Stimulated activated memory B cell treated with anti-CD40 and anti-IgM and Interleukin-4, amounts not matched to agents 10 μg/mL and 1 μg/mL and 100 μg/mL, for 72 hours (primary cell): ENCODE results near the gene FGFBP2.

Source experiments
- ATAC-seq: fragments of 150-1000 bp; cut with Tn5 transposase; 2 replicates; pipeline ENCODE4 v1.10.0; 2021
- H3K27ac Mint-ChIP-seq: one replicate; pipeline ENCODE4 v1.8.0; 2022; ENCODE audit warnings: mild to moderate bottlenecking, mixed read lengths
- H3K27me3 Mint-ChIP-seq: one replicate; pipeline ENCODE4 v1.8.0; 2022; ENCODE audit warnings: mixed read lengths
- H3K36me3 Mint-ChIP-seq: one replicate; pipeline ENCODE4 v1.8.0; 2022; ENCODE audit warnings: mixed read lengths
- H3K4me1 Mint-ChIP-seq: one replicate; pipeline ENCODE4 v1.8.0; 2022; ENCODE audit warnings: mixed read lengths
- H3K4me3 Mint-ChIP-seq: one replicate; pipeline ENCODE4 v1.8.0; 2022; ENCODE audit warnings: mild to moderate bottlenecking, moderate library complexity, mixed read lengths
- H3K9me3 Mint-ChIP-seq: one replicate; pipeline ENCODE4 v1.8.0; 2022; ENCODE audit warnings: mixed read lengths

The FGFBP2 gene

DNA sequence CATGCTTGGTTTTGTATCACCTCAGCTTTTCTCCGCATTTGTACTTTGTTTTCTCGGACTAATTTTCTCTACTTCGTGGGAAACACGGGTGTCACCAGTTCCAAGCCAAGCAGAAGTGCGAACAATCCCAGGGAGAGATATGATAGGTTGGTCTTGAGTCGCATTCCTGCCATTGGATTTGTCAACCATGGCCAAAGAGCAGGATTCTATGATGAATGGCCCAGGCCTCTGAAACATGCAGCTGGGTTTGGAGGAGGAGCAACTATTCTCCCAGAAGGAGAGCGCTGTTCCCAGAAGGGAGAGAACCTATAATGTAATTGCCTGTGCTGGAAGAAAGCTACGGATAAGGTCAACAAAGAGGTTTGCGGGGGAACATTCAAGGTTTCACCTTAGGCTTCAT, 14.1 kb downstream of the FGFBP2 start:
- H3K9me3 Mint-ChIP-seq = no peaks in the 10 kb centered on the region
- ATAC-seq = no peak
- H3K27ac Mint-ChIP-seq = no peak overlapping the region
- no peak overlapping the region for H3K4me3 Mint-ChIP-seq
- H3K4me1 Mint-ChIP-seq = peaks cover 5% of the 10 kb centered on the region
- no peaks in the 10 kb centered on the region for H3K36me3 Mint-ChIP-seq
- no peaks in the 10 kb centered on the region for H3K27me3 Mint-ChIP-seq

- H3K36me3 Mint-ChIP-seq = no peaks in the 10 kb centered on the region
- H3K9me3 Mint-ChIP-seq = no peaks in the 10 kb centered on the region
- H3K4me3 Mint-ChIP-seq = no peak overlapping the region
- no peak overlapping the region for H3K27ac Mint-ChIP-seq
- ATAC-seq = no peak
- peaks cover 5% of the 10 kb centered on the region for H3K4me1 Mint-ChIP-seq
- no peaks in the 10 kb centered on the region for H3K27me3 Mint-ChIP-seq
Observed at GRCh38 chr4:15947684-15948083, 15.3 kb downstream of the FGFBP2 start.

GRCh38 chr4:15945516-15945915, 17.5 kb downstream of the FGFBP2 start:
- no peak for ATAC-seq
- no peaks in the 10 kb centered on the region for H3K36me3 Mint-ChIP-seq
- H3K9me3 Mint-ChIP-seq = no peaks in the 10 kb centered on the region
- H3K27me3 Mint-ChIP-seq = peaks cover 6% of the 10 kb centered on the region
- H3K4me1 Mint-ChIP-seq = no peaks in the 10 kb centered on the region
- no peak overlapping the region for H3K27ac Mint-ChIP-seq
- no peak overlapping the region for H3K4me3 Mint-ChIP-seq

DNA sequence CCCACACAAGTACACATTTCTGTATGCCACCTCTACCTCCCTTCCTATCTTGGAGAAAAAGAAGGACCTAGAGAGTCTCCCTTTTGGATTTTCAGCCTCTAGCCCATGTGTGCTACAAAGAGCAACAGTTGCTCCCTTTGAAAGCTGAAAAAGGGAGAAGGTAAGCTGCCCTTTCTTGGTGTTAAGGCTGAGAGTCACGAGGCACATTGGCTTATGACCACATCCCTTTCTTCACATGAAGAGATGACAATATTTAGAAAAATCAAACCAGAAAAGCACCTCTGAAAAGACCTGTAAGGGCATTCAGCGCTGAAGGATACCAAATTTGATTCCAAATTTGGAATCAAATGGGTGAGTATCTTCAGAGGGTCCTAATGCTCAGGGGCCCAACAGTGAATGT, 18.1 kb downstream of the FGFBP2 start:
- Mint-ChIP-seq H3K4me3 (no peak overlapping the region), H3K4me1 (no peaks in the 10 kb centered on the region), H3K36me3 (no peaks in the 10 kb centered on the region), H3K27me3 (peaks cover 12% of the 10 kb centered on the region), H3K9me3 (no peaks in the 10 kb centered on the region), H3K27ac (no peak overlapping the region)
- no peak for ATAC-seq

DNA sequence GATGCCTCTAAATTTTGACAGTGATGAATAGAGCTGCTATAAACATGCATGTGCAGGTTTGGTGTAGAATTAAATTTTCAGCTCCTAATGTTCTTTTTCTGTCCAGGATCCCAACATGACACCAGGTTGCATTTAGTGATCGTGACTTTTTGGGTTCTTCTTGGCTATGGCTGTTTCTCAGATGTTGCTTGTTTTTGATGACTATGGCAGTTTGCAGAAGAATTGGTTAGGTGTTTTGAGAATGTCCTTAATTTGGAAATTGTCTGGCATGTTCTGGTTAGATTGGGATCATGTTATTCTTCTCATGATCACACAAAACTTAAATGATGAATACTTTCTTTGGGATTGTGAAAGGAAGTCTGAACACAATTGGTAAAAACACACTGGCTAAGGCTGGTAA, 20.7 kb downstream of the FGFBP2 start:
- no peaks in the 10 kb centered on the region for H3K4me1 Mint-ChIP-seq
- no peaks in the 10 kb centered on the region for H3K36me3 Mint-ChIP-seq

DNA sequence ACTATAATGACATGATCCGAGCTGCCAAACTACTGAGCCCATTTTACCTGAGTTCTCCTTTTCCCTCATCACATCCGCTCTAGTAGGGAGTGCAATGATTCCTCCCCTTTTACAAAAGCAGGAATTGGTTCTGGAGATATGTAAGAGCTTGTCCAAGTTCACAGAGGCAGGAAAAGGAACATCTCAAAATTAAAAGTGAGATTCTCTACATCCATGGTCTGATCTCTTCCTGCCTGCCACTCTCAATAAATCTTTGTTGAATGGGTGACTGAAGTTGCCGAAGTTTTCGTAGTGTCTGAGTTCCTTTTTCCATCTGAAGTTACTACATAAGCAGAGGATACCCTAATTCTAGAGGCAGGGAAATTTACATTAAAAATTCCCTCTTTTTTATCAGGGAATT, 24.3 kb downstream of the FGFBP2 start, which contains the start of gene FGFBP1:
TSS of gene FGFBP1 (minus strand) at position 101 of the 400 bp plus-strand sequence. CDS start 2,108 bp downstream, outside the sequence.
- Mint-ChIP-seq H3K27me3 (peaks cover 34% of the 10 kb centered on the region), H3K4me1 (no peaks in the 10 kb centered on the region), H3K27ac (no peak within 1 kb of the TSS), H3K4me3 (no peak within 1 kb of the TSS), H3K9me3 (no peaks in the 10 kb centered on the region), H3K36me3 (no peaks in the 10 kb centered on the region)
- no peak for ATAC-seq

More for the DNA sequence above, 20.7 kb downstream of the FGFBP2 start:
- Mint-ChIP-seq H3K9me3 (no peaks in the 10 kb centered on the region), H3K27me3 (peaks cover 23% of the 10 kb centered on the region), H3K4me3 (no peak overlapping the region), H3K27ac (no peak overlapping the region)
- no peak for ATAC-seq

DNA sequence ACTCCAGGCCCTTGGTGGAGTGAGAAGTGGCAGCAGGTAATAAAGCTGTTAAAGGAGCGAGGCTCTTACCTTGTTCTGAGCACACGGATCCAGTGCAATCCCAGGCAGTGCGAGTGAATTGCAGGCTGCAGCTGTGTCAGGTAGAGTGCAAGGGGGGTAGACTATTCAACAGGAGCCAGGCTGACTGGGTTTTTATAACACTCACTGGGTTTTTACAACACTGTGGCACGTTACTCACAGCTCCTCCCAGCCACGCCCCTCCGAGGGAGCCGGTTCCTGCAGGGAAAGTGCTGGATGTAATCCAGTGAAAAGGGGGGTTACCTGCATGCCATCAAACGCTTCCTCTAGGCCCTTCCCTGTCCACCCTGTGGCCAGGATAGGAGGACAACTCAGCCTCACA, 24.8 kb downstream of the FGFBP2 start:
- peaks cover 34% of the 10 kb centered on the region for H3K27me3 Mint-ChIP-seq
- H3K36me3 Mint-ChIP-seq = no peaks in the 10 kb centered on the region
- no peak overlapping the region for H3K4me3 Mint-ChIP-seq
- no peak for ATAC-seq
- no peak overlapping the region for H3K27ac Mint-ChIP-seq
- no peaks in the 10 kb centered on the region for H3K9me3 Mint-ChIP-seq
- H3K4me1 Mint-ChIP-seq = no peaks in the 10 kb centered on the region

GRCh38 chr4:15936495-15936894, 26.5 kb downstream of the FGFBP2 start:
- ATAC-seq = no peak
- Mint-ChIP-seq H3K27ac (no peak overlapping the region), H3K4me3 (no peak overlapping the region), H3K27me3 (peaks cover 45% of the 10 kb centered on the region), H3K36me3 (no peaks in the 10 kb centered on the region), H3K4me1 (peaks cover 15% of the 10 kb centered on the region), H3K9me3 (no peaks in the 10 kb centered on the region)

- Mint-ChIP-seq H3K9me3 (no peaks in the 10 kb centered on the region), H3K4me3 (no peak overlapping the region), H3K27ac (no peak overlapping the region), H3K27me3 (peaks cover 49% of the 10 kb centered on the region), H3K4me1 (peaks cover 19% of the 10 kb centered on the region), H3K36me3 (no peaks in the 10 kb centered on the region)
- no peak for ATAC-seq
Observed at GRCh38 chr4:15935504-15936402, 27.2 kb downstream of the FGFBP2 start.

GRCh38 chr4:15934259-15934658, 28.7 kb downstream of the FGFBP2 start:
- H3K36me3 Mint-ChIP-seq = no peaks in the 10 kb centered on the region
- ATAC-seq = no peak
- H3K4me1 Mint-ChIP-seq = peaks cover 26% of the 10 kb centered on the region
- no peak overlapping the region for H3K27ac Mint-ChIP-seq
- no peaks in the 10 kb centered on the region for H3K9me3 Mint-ChIP-seq
- no peak overlapping the region for H3K4me3 Mint-ChIP-seq
- H3K27me3 Mint-ChIP-seq = peaks cover 46% of the 10 kb centered on the region

DNA sequence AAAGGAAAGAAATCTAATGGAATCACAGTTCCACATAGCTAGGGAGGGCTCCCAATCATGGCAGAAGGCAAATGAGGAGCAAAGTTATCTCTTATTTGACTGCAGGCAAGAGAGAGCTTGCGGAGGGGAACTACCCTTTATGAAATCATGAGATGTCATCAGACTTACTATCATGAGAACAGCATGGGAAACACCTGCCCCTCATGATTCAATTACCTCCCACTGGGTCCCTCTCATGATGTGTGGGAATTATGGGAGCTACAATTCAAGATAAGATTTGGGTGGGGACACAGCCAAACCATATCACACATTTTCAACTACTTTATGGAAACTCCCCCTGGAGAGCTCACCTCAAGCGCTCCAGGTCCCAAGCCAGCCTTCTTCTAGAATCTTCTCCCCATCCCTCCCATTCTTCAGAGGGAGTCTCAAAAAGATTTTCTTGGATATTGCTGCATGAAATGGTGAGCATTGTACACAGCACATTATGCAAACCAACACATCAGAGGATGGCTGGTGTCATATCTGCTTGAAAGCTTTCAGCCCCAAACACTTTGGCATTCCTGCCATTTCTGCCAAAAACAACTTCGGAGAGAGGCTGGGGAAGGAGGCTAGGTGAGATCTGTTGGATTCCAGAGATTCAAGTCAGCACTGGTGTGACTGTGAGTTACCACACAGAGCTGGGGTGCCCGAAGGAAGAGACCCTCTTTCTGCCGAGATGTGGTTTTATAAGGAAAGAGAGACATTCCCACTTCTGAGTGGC, 31.3 kb downstream of the FGFBP2 start:
- H3K4me3 Mint-ChIP-seq = no peak overlapping the region
- H3K9me3 Mint-ChIP-seq = no peaks in the 10 kb centered on the region
- peaks cover 26% of the 10 kb centered on the region for H3K4me1 Mint-ChIP-seq
- H3K27me3 Mint-ChIP-seq = peaks cover 44% of the 10 kb centered on the region
- H3K36me3 Mint-ChIP-seq = no peaks in the 10 kb centered on the region
- no peak overlapping the region for H3K27ac Mint-ChIP-seq
- ATAC-seq = no peak

GRCh38 chr4:15930314-15930713, 32.7 kb downstream of the FGFBP2 start:
- no peak overlapping the region for H3K27ac Mint-ChIP-seq

DNA sequence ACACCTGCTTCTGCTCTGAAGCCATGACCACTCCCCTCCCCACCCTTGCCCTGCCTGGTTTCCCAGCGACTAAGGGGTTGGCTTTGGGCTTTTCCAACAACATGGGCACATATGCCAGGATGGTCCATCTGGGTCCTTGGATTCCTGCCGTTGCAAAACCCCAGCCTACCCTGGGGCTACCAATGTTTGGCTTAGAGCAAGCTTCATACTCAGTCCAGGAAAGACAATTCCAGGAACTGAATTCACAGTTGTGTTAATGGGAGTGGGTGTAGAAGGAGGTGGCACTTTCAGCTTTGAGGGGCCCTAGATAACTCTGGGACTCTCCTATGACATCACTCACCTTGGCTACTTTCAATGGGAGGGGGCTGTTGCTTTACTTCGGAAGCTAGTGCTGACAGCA, 33.4 kb downstream of the FGFBP2 start:
- no peak overlapping the region for H3K27ac Mint-ChIP-seq
- peaks cover 37% of the 10 kb centered on the region for H3K27me3 Mint-ChIP-seq
- H3K4me1 Mint-ChIP-seq = peaks cover 26% of the 10 kb centered on the region
- H3K4me3 Mint-ChIP-seq = no peak overlapping the region
- no peak for ATAC-seq
- no peaks in the 10 kb centered on the region for H3K9me3 Mint-ChIP-seq
- H3K36me3 Mint-ChIP-seq = no peaks in the 10 kb centered on the region

More at GRCh38 chr4:15930314-15930713, 32.7 kb downstream of the FGFBP2 start:
- Mint-ChIP-seq H3K36me3 (no peaks in the 10 kb centered on the region), H3K4me1 (peaks cover 26% of the 10 kb centered on the region), H3K4me3 (no peak overlapping the region), H3K27me3 (peaks cover 44% of the 10 kb centered on the region), H3K9me3 (no peaks in the 10 kb centered on the region)
- ATAC-seq = no peak

DNA sequence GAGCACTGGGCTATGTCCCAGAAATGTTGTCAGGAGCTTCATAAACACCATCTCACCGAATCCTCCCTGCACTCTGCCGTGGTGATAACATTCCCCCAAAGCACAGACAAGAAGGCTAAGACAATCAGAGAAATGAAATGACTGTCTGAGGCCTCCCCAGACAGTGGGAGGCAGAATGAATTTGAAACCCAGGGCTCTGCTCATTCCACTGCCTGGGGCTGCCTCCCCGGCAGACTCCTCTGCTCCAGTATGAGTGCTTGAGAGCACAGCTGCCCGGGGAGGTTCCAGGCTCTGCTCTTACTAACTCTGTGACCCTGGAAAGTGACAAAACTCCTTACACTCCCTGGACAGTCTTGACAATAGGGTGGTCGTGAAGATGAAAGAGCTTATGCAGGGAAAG, 34.1 kb downstream of the FGFBP2 start:
- Mint-ChIP-seq H3K4me1 (peaks cover 26% of the 10 kb centered on the region), H3K9me3 (no peaks in the 10 kb centered on the region), H3K27me3 (peaks cover 33% of the 10 kb centered on the region), H3K36me3 (no peaks in the 10 kb centered on the region), H3K4me3 (no peak overlapping the region), H3K27ac (no peak overlapping the region)
- ATAC-seq = no peak

GRCh38 chr4:15926486-15926885, 36.5 kb downstream of the FGFBP2 start:
- H3K27ac Mint-ChIP-seq = no peak overlapping the region
- H3K27me3 Mint-ChIP-seq = peaks cover 22% of the 10 kb centered on the region
- no peak for ATAC-seq
- no peaks in the 10 kb centered on the region for H3K9me3 Mint-ChIP-seq
- no peaks in the 10 kb centered on the region for H3K36me3 Mint-ChIP-seq
- peaks cover 12% of the 10 kb centered on the region for H3K4me1 Mint-ChIP-seq
- no peak overlapping the region for H3K4me3 Mint-ChIP-seq
